Endothelial cell of umbilical vein (primary cell): ENCODE data around the gene FAM43B. TPM values are rescaled to one million over a fixed set of nuclear protein-coding genes. Genes with fewer than 3 reads are reported as not detected.

ENCODE experiments used
- BruUV-seq: library from RNA; stranded (reverse); fragments of 400-500 nt; replicated peaks from 2 replicates; lab custom pipeline; 2021; lab: Mats Ljungman, UMichigan
- CTCF ChIA-PET: fragments of 300-600, 350-600 bp; sonication (Branson Sonifier 250); formaldehyde crosslinking; loops from one replicate; lab custom pipeline; 2021; ENCODE audit warnings: antibody characterized with exemption, inconsistent platforms; lab: Charles Lee
- POLR2A ChIA-PET: fragments of 300-600, 350-600 bp; sonication (Branson Sonifier 250); formaldehyde crosslinking; loops from one replicate; lab custom pipeline; 2021; ENCODE audit warnings: antibody characterized with exemption, inconsistent platforms; lab: Charles Lee
- DNase-seq: peaks from one replicate; pipeline ENCODE4 v3.0.0-alpha.2; 2011; ENCODE audit warnings: low read depth, low spot score
- FAIRE-seq: peaks from 2 replicates; lab custom pipeline; 2011; peaks lifted over from hg19 to GRCh38; lab: Jason Lieb, UNC
- H2AFZ ChIP-seq: 2 replicates; pipeline ENCODE4 v1.6.0; 2012; ENCODE audit warnings: low read depth, low read length, control low read depth, inconsistent platforms
- H3K27ac ChIP-seq: 2 replicates; pipeline ENCODE4 v1.5.1; 2011; ENCODE audit warnings: low read depth, mild to moderate bottlenecking, control low read depth, low read length, moderate library complexity; ENCODE audit not compliant: insufficient read depth
- H3K27me3 ChIP-seq, 2 experiments: 2 replicates each; pipeline versions ENCODE4 v1.6.0 to v1.6.1; 2011; ENCODE audit warnings: low read length in 2 of 2, mixed read lengths in 1 of 2; ENCODE audit not compliant: control insufficient read depth in 2 of 2, insufficient read depth in 2 of 2
- H3K36me3 ChIP-seq, 2 experiments: 2 replicates in 1 of 2; 3 replicates in 1 of 2; pipeline ENCODE4 v1.5.1; 2011; ENCODE audit warnings: low read length in 2 of 2, mild to moderate bottlenecking in 1 of 2, moderate library complexity in 1 of 2; ENCODE audit not compliant: control insufficient read depth in 2 of 2, insufficient read depth in 2 of 2; ENCODE audit errors: extremely low read depth in 1 of 2
- H3K4me1 ChIP-seq: 3 replicates; pipeline ENCODE4 v1.5.1; 2011; ENCODE audit warnings: mild to moderate bottlenecking, low read length; ENCODE audit not compliant: control insufficient read depth, insufficient read depth; ENCODE audit errors: extremely low read depth
- H3K4me2 ChIP-seq: 2 replicates; pipeline ENCODE4 v1.6.1; 2011; ENCODE audit warnings: low read length, control low read depth, mixed read lengths; ENCODE audit not compliant: insufficient read depth
- H3K4me3 ChIP-seq, 3 experiments: fragments of 200-600 bp in 1 of 3; sonication (generic), shearing (Covaris generic) in 1 of 3; replicated peaks in 1 of 3; 2 replicates each; pipeline ENCODE4 v1.5.1; 2011 to 2016; ENCODE audit warnings: control low read depth in 3 of 3, low read length in 3 of 3, mild to moderate bottlenecking in 2 of 3, inconsistent platforms in 1 of 3, low read depth in 1 of 3, moderate library complexity in 1 of 3; ENCODE audit not compliant: insufficient read depth in 1 of 3
- H3K79me2 ChIP-seq: 2 replicates; pipeline ENCODE4 v1.6.0; 2012; ENCODE audit warnings: low read length, inconsistent platforms; ENCODE audit not compliant: control insufficient read depth, insufficient read depth
- H3K9ac ChIP-seq: replicated peaks from 2 replicates; pipeline ENCODE3; 2011; ENCODE audit warnings: low read length, control low read depth; ENCODE audit not compliant: insufficient read depth; ENCODE audit errors: extremely low read depth
- H3K9me1 ChIP-seq: replicated peaks from 3 replicates; pipeline ENCODE4 v1.6.0; 2011; ENCODE audit warnings: mild to moderate bottlenecking, low read length; ENCODE audit not compliant: control insufficient read depth, insufficient read depth; ENCODE audit errors: extremely low read depth
- H3K9me3 ChIP-seq: replicated peaks from 2 replicates; pipeline ENCODE4 v1.5.1; 2012; ENCODE audit warnings: low read length, inconsistent platforms; ENCODE audit not compliant: control insufficient read depth, insufficient read depth
- H4K20me1 ChIP-seq: replicated peaks from 2 replicates; pipeline ENCODE3; 2011; ENCODE audit warnings: mild to moderate bottlenecking, low read length; ENCODE audit not compliant: control insufficient read depth, insufficient read depth; ENCODE audit errors: extremely low read depth
- EZH2 ChIP-seq: IDR thresholded peaks from 2 replicates; pipeline ENCODE4 v1.6.1; 2012; ENCODE audit warnings: borderline replicate concordance, low read depth, mild to moderate bottlenecking, moderate library complexity, low read length, inconsistent platforms; ENCODE audit not compliant: severe bottlenecking
- FOS ChIP-seq: IDR thresholded peaks from 2 replicates; pipeline ENCODE4 v1.6.1; 2011; ENCODE audit warnings: mild to moderate bottlenecking, low read length, moderate library complexity, borderline replicate concordance; ENCODE audit not compliant: insufficient read depth
- GATA2 ChIP-seq: IDR thresholded peaks from 2 replicates; pipeline ENCODE4 v1.7.0; 2011; ENCODE audit warnings: low read depth, mild to moderate bottlenecking, moderate library complexity, mixed read lengths, low read length; ENCODE audit not compliant: insufficient read length, insufficient read depth
- JUN ChIP-seq: IDR thresholded peaks from 2 replicates; pipeline ENCODE4 v1.6.1; 2011; ENCODE audit warnings: borderline replicate concordance, low read depth; ENCODE audit not compliant: insufficient read length, insufficient read depth
- MYC ChIP-seq: IDR thresholded peaks from one replicate; pipeline ENCODE4 v1.6.1; 2011; ENCODE audit warnings: mild to moderate bottlenecking, low read depth, low read length
- POLR2A ChIP-seq: IDR thresholded peaks from 2 replicates; pipeline ENCODE4 v1.6.1; 2012; ENCODE audit warnings: low read depth, mild to moderate bottlenecking, control low read depth, low read length
- POLR2AphosphoS5 ChIP-seq: IDR thresholded peaks from 2 replicates; pipeline ENCODE4 v1.6.1; 2012; ENCODE audit warnings: low read depth, mild to moderate bottlenecking, control low read depth, low read length, moderate library complexity; ENCODE audit not compliant: insufficient read depth
- dilution Hi-C: fragments of 300-500 bp; cut with MboI; formaldehyde crosslinking; loops from one replicate; pipeline ENCODE4 v1.15.0; 2019; ENCODE audit warnings: low sequenced_read_pairs; ENCODE audit not compliant: extremely low pct_ligation_motif_present
- intact Hi-C: fragments of 100-400 bp; cut with micrococcal nuclease; formaldehyde crosslinking; loops from one replicate; pipeline ENCODE4 v1.10.0; 2022
- polyA plus RNA-seq, 4 experiments: library from polyadenylated mRNA; depleted of rRNA in 3 of 4; stranded (reverse) in 3 of 4; unstranded in 1 of 4; fragments of >200 nt; gene quantifications; 2 replicates each; pipeline versions ENCODE4 v1.2.1 to v1.2.3, GENCODE V29; 2011 to 2012; ENCODE audit warnings: missing spikeins in 1 of 4
- total RNA-seq: library from RNA; stranded (reverse); gene quantifications from 2 replicates; pipeline ENCODE4 v1.2.3, GENCODE V29; 2021
- TF ChIP-seq, protein P1 (sequence below): IDR thresholded peaks from 2 replicates; pipeline ENCODE4 v1.6.1; 2011; ENCODE audit not compliant: insufficient read depth, insufficient read length
- TF ChIP-seq, protein P2 (sequence below), 2 donors: IDR thresholded peaks; 1 replicate in 1 of 2; 2 replicates in 1 of 2; pipeline ENCODE4 v1.5.1; 2011; ENCODE audit warnings: low read length in 2 of 2, mild to moderate bottlenecking in 2 of 2, moderate library complexity in 2 of 2, control low read depth in 1 of 2, inconsistent platforms in 1 of 2, low read depth in 1 of 2; ENCODE audit not compliant: insufficient read depth in 1 of 2; ENCODE audit errors: extremely low read depth in 1 of 2

FAM43B gene
- total and polyA plus RNA-seq, 2 donors (not counting 3 experiments of a cell fraction or from before 2014, with no cell fraction given): not detected

DNA sequence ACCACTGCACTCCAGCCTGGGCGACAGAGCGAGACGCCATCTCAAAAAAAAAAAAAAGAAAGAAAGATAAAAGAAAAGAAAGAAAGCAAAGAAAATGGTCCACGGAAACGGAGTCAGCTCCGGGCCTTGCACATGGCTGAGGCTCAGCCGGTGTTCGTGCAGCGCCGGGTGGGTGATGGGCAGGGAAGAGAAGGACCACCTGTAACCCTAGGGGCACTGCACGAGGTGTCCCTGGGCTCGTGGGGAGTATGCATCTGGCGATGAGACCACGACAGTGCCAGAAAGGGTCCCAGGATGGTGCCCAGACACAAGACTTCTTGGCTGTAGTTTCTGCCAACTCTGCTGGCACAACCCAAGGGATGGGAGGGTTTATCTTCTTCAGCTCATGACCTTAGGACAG lies 42.4 kb downstream of the FAM43B start:
- CTCF ChIA-PET: interaction anchor here (2.2 to 2.4 kb wide), 2 partner anchors 12 to 20 kb away, joined by 8 to 12 read pairs; no protein-coding TSS in a partner anchor
- peaks cover 4% of the 10 kb centered on the region for H3K4me1 ChIP-seq
- no TSS peak for BruUV-seq
- no peaks in the 10 kb centered on the region for H3K79me2 ChIP-seq
- H3K4me2 ChIP-seq: no peak overlapping the region
- H3K9ac ChIP-seq: no peak overlapping the region
- no peaks in the 10 kb centered on the region for H4K20me1 ChIP-seq
- intact Hi-C loops: no loop called here
- TF ChIP-seq POLR2AphosphoS5 (no peak), GATA2 (no peak), MYC (no peak), POLR2A (no peak), EZH2 (no peak), JUN (no peak), FOS (no peak)
- TF ChIP-seq, protein P1, sequence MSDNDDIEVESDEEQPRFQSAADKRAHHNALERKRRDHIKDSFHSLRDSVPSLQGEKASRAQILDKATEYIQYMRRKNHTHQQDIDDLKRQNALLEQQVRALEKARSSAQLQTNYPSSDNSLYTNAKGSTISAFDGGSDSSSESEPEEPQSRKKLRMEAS: no peak
- TF ChIP-seq, protein P2, sequence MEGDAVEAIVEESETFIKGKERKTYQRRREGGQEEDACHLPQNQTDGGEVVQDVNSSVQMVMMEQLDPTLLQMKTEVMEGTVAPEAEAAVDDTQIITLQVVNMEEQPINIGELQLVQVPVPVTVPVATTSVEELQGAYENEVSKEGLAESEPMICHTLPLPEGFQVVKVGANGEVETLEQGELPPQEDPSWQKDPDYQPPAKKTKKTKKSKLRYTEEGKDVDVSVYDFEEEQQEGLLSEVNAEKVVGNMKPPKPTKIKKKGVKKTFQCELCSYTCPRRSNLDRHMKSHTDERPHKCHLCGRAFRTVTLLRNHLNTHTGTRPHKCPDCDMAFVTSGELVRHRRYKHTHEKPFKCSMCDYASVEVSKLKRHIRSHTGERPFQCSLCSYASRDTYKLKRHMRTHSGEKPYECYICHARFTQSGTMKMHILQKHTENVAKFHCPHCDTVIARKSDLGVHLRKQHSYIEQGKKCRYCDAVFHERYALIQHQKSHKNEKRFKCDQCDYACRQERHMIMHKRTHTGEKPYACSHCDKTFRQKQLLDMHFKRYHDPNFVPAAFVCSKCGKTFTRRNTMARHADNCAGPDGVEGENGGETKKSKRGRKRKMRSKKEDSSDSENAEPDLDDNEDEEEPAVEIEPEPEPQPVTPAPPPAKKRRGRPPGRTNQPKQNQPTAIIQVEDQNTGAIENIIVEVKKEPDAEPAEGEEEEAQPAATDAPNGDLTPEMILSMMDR (IDR thresholded peaks at IDR 0.05; ENCODE audit: extremely low read depth in 1 of 2, insufficient read depth in 1 of 2, low read depth in 1 of 2, low read length in 2 of 2): no peak
- H3K27ac ChIP-seq: no peak overlapping the region
- POLR2A ChIA-PET: no interaction called here
- dilution Hi-C loops: no loop called here
- FAIRE-seq (no peak), DNase-seq (no peak)
- no peaks in the 10 kb centered on the region for H3K9me3 ChIP-seq
- H3K9me1 ChIP-seq: no peaks in the 10 kb centered on the region
- H3K36me3 ChIP-seq: no peaks in the 10 kb centered on the region
- no peak overlapping the region for H3K4me3 ChIP-seq
- H2AFZ ChIP-seq: no peak overlapping the region
- H3K27me3 ChIP-seq: peaks cover 2 to 6% of the 10 kb centered on the region in 2 experiments
